Lung microvascular endothelial cell (primary cell): ENCODE results near the gene CADPS2. TPM values are rescaled to one million over a fixed set of nuclear protein-coding genes. Genes with fewer than 3 reads are reported as not detected.
A peak's percentile ranks its signal among the peaks of the same experiment; 100 is the strongest.
"Not testable (repeated sequence)": the region's sequence is repeated elsewhere in the genome, so short reads cannot be mapped to it uniquely, and the experiment has no call there.

Source experiments
- DNase-seq, 2 donors: peaks; one replicate each; pipeline versions ENCODE4 v3.0.0 to v3.0.0-alpha.2; 2010; ENCODE audit warnings: low read depth in 2 of 2
- total RNA-seq: library from RNA; depleted of rRNA; stranded (reverse); fragments of >200 nt; gene quantifications from 2 replicates; pipeline ENCODE4 v1.2.1, GENCODE V29; 2014

CADPS2 gene
- total RNA-seq, 1 donor from 2014 or later: 48.0 TPM

GRCh38 chr7:122715183-122715582 lies 171.1 kb downstream of the CADPS2 start:
- no peak for DNase-seq

DNA sequence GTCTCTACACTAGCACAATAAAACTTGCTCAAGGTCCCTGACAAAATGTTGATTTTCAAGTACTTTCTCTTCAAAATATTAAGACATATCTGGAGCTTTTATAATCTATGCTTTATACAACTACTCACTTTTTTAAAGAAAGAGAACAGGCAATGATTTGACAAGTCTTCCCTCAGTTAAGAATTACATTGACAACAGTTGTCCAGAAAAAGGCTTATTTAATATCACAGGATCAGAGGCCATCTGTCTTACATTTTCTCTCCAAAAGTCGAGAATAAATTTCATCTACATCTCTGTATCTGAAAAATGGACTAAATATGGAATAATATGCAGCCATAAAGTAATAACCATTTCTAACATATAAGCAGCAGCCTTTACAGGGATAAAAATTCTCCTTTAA lies 175.3 kb downstream of the CADPS2 start:
- no peak for DNase-seq

GRCh38 chr7:122709930-122710646 lies 176.2 kb downstream of the CADPS2 start:
- no peak for DNase-seq

GRCh38 chr7:122706836-122707235 lies 179.4 kb downstream of the CADPS2 start:
- DNase-seq: no peak

- no peak for DNase-seq
Observed at GRCh38 chr7:122702872-122703510, 183.3 kb downstream of the CADPS2 start, which contains the start of gene RNF148. Gene RNF148 (minus strand): TSS chr7:122702922. CDS start chr7:122702750, 172 bp downstream.

- no peak for DNase-seq
Observed at GRCh38 chr7:122699017-122699416, 187.2 kb downstream of the CADPS2 start, which contains the start of gene RNF133. Gene RNF133 (minus strand): TSS chr7:122699117. CDS start chr7:122698918, 199 bp downstream.

DNA sequence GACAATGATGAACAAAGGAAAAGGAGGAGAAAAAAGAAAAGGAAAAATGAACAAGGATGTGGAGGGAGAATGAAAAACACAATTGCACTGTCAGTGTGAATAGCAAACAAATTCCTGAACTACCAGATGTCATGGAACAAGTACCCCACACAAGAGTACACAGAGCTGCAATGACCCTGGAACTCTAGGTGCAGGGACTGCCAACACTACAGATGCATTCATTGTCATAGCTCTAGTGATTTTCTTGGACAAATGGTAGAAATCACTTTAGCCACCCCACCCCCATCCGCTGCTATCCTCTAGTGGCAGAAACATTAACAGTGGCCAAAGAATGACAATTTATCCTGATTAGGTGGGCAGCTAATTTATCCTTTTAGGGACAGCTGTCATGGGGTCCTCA lies 190.4 kb downstream of the CADPS2 start:
- no peak for DNase-seq

DNA sequence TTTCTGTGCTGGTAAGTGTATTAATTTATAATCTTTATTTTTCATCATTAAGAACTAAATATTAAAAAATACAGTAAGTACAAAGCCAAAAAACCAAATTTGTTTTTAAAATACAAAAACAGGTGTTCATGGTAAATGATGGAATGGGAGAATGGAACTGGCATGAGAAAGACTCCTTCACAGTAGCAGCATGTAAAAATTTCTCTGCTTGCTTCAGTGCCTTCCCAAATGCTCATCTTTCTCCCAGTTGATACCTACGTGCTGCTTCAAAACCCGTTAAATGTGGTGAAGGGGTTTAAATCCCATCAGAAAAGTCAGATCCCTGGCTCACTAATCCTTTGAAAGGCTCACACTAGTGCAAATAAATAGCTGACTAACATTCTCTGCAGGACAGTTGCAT lies 191.6 kb downstream of the CADPS2 start:
- DNase-seq: no peak

- peak in 1 of 2 donors; percentile 6 for DNase-seq
Observed at GRCh38 chr7:122692769-122693309, 193.4 kb downstream of the CADPS2 start.

- no peak for DNase-seq
Observed at GRCh38 chr7:122691569-122692235, 194.6 kb downstream of the CADPS2 start.

DNA sequence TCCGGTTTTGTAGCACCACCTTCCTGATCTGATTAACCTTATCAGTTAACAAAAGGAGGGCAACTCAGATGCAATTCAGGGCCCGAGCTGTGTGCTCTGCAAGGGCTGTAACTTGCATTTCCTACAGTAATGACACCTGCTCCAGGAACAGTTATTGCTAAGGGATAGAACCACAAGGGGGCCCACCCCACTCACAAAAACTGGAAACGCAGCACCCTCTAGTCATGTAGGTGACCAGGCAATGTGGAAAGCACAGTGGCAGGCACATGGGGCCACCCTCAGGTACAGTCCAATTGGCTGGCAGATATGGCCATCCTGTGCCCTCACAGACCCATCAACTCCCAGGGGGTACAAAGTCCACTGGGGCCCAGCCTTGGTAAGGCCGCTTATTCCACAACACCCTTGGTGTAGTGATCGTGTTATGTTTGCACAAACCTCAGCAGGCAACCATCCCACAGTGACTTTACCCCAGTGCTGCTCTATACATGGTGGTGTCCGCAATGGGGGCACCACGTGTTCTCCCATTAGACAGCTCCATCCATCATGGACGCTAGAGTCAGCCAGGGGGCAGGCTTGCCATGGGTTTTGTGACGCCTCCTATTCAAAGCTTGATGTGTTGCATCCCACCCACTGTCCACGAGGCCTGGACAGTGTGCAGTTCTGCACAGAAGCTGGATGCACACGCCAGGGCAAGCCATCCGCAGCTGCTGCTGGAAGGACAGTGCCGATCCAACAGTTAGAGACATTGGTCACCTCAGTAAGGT lies 196.7 kb downstream of the CADPS2 start:
- DNase-seq: no peak

- peak in 1 of 2 donors; percentile 27 for DNase-seq
Observed at GRCh38 chr7:122688400-122688998, 197.8 kb downstream of the CADPS2 start.

DNA sequence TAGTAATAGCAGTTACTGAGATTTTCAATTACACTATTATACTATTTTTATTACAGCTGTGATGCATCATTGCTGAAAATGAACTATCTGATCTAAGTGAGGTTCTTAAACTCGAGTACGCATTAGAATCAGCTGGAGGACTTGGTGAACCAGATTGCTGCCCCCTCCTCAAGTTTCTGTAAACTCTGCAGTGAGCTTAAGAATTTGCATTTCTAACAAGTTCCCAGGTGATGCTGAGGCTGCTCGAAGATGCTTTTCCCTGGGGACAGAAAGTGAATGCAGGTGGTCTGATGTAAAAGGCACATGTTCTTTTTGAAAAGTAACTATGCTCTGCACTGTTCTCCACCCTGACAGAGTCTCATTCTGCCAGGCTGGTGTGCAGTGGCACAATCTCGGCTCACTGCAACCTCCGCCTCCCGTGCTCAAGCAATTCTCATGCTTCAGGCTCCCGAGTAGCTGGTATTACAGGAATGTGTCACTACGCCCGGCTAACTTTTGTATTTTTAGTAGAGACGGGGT lies 199.8 kb downstream of the CADPS2 start:
- DNase-seq: no peak

- no peak for DNase-seq
Observed at GRCh38 chr7:122684504-122684903, 201.8 kb downstream of the CADPS2 start.

DNA sequence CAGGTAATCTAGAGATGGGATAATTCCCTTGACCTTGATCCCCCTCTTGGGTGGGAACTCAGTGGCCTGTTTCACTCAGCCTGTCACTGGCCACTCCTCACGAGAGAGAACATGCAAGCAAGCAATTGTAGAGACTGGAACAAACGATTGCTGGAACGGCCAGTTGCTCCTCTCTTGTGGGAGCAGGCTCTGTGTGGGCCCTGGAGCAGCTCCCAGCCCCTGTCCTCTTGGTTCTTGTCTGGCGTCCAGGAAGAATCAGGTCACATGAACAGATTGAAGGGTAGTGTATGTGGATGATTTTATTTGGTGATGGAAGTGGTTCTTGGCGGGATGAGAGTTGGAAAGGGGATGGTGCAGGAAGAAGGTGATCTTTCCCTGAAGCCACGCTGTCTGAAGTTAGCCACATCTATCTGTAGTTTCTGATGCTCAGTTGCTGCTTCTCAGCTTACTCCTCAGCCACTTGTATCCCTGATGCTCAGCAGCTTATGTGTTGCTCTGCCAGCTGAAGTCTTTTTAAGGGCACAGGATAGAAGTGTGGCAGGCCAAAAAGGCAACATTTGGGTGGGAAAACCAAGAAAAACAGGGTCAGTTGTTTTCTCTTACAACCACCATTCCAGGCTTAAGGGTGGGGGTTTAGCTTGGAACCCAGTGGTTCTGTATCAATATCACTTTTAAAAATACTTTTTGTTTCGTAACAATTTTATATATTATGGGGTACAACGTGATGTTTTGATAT lies 203.3 kb downstream of the CADPS2 start:
- DNase-seq: no peak

DNA sequence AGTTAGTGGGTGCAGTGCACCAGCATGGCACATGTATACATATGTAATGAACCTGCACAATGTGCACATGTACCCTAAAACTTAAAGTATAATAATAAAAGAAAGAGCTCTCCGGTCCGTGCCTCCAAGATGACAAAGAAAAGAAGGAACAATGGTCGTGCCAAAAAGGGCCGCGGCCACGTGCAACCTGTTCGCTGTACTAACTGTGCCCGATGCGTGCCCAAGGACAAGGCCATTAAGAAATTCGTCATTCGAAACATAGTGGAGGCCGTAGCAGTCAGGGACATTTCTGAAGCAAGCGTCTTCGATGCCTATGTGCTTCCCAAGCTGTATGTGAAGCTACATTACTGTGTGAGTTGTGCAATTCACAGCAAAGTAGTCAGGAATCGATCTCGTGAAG lies 205.1 kb downstream of the CADPS2 start:
- not testable (repeated sequence) for DNase-seq

DNA sequence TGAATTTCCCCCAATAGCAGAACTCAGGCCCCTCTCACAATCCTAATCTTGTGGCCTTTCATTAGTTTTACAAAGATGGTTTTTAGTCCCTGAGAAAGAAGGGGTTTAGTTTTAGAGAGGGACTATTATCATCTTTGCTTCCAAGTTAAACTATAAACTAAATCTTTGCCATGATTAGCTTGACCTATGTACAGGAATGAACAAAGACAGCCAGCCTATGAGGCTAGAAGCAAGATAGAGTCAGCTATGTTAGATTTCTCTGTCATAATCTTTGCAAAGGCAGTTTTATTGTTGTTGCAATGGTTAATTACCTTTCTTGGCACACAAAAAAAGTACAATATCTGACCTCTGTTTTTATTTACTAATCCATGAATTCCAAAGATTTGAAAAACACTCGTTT lies 206.4 kb downstream of the CADPS2 start:
- no peak for DNase-seq

- not testable (repeated sequence) for DNase-seq
Observed at GRCh38 chr7:122679269-122679709, 207.0 kb downstream of the CADPS2 start.

DNA sequence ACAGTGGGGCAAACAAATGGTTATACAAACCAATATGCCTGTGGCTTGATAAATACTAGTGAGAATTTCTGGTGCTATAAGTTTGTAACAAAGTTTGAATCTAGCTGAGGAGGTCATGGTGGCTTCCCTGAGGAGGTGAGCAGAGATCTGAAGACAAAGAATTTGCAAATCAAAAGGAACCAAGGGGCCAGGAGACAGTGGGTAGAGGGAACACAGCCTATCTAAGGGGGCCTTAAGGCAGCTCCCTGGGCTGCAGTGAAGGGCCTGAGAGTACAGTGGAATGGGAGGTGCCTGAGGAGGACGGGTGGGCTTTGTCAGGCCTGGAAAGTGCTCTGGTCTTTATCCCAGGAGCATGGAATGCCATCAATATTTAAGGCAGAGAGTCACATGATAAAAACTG lies 209.1 kb downstream of the CADPS2 start:
- no peak for DNase-seq

DNA sequence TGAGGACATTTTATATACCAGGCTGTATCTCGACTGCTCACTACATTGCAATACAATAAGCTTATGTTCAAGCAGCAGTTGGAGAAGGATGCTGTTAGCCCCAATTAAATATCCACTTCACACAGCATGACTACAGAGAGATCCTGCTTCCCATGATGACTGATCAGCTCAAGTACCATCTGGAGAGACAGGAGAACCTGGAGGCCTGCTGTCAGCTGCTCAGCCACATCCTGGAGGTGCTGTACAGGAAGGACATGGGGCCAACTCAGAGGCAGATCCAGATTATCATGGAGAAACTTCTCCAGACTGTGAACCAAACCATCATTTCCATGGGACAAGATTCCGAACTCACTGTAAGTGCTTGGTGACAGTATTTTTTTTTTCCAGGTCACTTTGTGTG lies 209.8 kb downstream of the CADPS2 start:
- peak in 1 of 2 donors; percentile 48 for DNase-seq
